NCI-H1048 (cell line): ENCODE measurements around the gene EVI5.
"Not testable (repeated sequence)": the region's sequence is repeated elsewhere in the genome, so short reads cannot be mapped to it uniquely, and the experiment has no call there.

Experiments
- DNase-seq: peaks from one replicate; lab custom pipeline; 2025; lab: John Stamatoyannopoulos, UW

EVI5 gene

GRCh38 chr1:92690212-92690906 lies 94.5 kb downstream of the EVI5 start:
- no peak for DNase-seq

GRCh38 chr1:92679980-92680379 lies 104.9 kb downstream of the EVI5 start:
- DNase-seq: no peak

GRCh38 chr1:92663775-92664174 lies 121.1 kb downstream of the EVI5 start:
- DNase-seq: no peak

- no peak for DNase-seq
These were observed 122.9 kb downstream of the EVI5 start for GRCh38 chr1:92662048-92662447.

- DNase-seq: no peak
These were observed 127.2 kb downstream of the EVI5 start for GRCh38 chr1:92657701-92658100.

- DNase-seq: no peak
These were observed 129.6 kb downstream of the EVI5 start for GRCh38 chr1:92655197-92655801.

GRCh38 chr1:92653605-92654381 lies 131.1 kb downstream of the EVI5 start:
- no peak for DNase-seq

- DNase-seq: not testable (repeated sequence)
These were observed 144.2 kb downstream of the EVI5 start for GRCh38 chr1:92640686-92641085.

- no peak for DNase-seq
These were observed 146.4 kb downstream of the EVI5 start for GRCh38 chr1:92638498-92638897.

GRCh38 chr1:92635203-92635602 lies 149.7 kb downstream of the EVI5 start:
- DNase-seq: not testable (repeated sequence)

- DNase-seq: no peak
These were observed 161.6 kb downstream of the EVI5 start for GRCh38 chr1:92623187-92623778.

GRCh38 chr1:92619466-92620189 lies 165.3 kb downstream of the EVI5 start:
- DNase-seq: no peak

GRCh38 chr1:92601044-92601443 lies 183.9 kb downstream of the EVI5 start:
- DNase-seq: no peak

- DNase-seq: no peak
These were observed 185.7 kb downstream of the EVI5 start for GRCh38 chr1:92599184-92599583.

GRCh38 chr1:92589361-92589760 lies 195.5 kb downstream of the EVI5 start:
- not testable (repeated sequence) for DNase-seq

- DNase-seq: no peak
These were observed 197.5 kb downstream of the EVI5 start for GRCh38 chr1:92587445-92587844.

- DNase-seq: no peak
These were observed 199.1 kb downstream of the EVI5 start for GRCh38 chr1:92585831-92586230.

- DNase-seq: not testable (repeated sequence)
These were observed 200.1 kb downstream of the EVI5 start for GRCh38 chr1:92584810-92585209.

- no peak for DNase-seq
These were observed 200.8 kb downstream of the EVI5 start for GRCh38 chr1:92583821-92584760.

GRCh38 chr1:92577261-92577895 lies 207.5 kb downstream of the EVI5 start:
- DNase-seq: no peak
